MM.1S (cell line): ENCODE data around the gene SCMH1.

ENCODE experiments used
- DNase-seq: peaks from one replicate; pipeline ENCODE4 v3.0.0-alpha.2; 2015
- H2AFZ ChIP-seq: fragments of 300-600 bp; sonication (generic); 2 replicates; pipeline ENCODE4 v1.6.0; 2016; ENCODE audit warnings: antibody characterized with exemption, low read length
- H3F3A ChIP-seq: fragments of 300-600 bp; sonication (generic); 2 replicates; pipeline ENCODE4 v1.6.1; 2016; ENCODE audit warnings: mild to moderate bottlenecking, antibody characterized with exemption, low read length, moderate library complexity, mixed read lengths; ENCODE audit not compliant: insufficient read depth
- H3K27ac ChIP-seq: fragments of 300-600 bp; sonication (generic); 2 replicates; pipeline ENCODE4 v1.5.1; 2016; ENCODE audit warnings: mild to moderate bottlenecking, low read length
- H3K27me3 ChIP-seq: fragments of 300-600 bp; sonication (generic); replicated peaks from 2 replicates; pipeline ENCODE4 v1.6.0; 2016; ENCODE audit warnings: low read length; ENCODE audit not compliant: insufficient read depth
- H3K36me3 ChIP-seq: fragments of 300-600 bp; sonication (generic); replicated peaks from 2 replicates; pipeline ENCODE4 v1.6.1; 2016; ENCODE audit warnings: mild to moderate bottlenecking, low read length, mixed read lengths; ENCODE audit not compliant: insufficient read depth
- H3K4me1 ChIP-seq: fragments of 300-600 bp; sonication (generic); 2 replicates; pipeline ENCODE4 v1.6.1; 2016; ENCODE audit warnings: low read length, mixed read lengths
- H3K4me2 ChIP-seq: fragments of 300-600 bp; sonication (generic); 2 replicates; pipeline ENCODE4 v1.6.0; 2016; ENCODE audit warnings: low read depth, low read length
- H3K4me3 ChIP-seq: fragments of 300-600 bp; sonication (generic); 2 replicates; pipeline ENCODE4 v1.5.1; 2016; ENCODE audit warnings: low read length, mixed read lengths
- H3K79me2 ChIP-seq: fragments of 300-600 bp; sonication (generic); 2 replicates; pipeline ENCODE4 v1.6.1; 2016; ENCODE audit warnings: mixed run types, low read length, mixed read lengths
- H3K9ac ChIP-seq: fragments of 300-600 bp; sonication (generic); 2 replicates; pipeline ENCODE4 v1.6.1; 2016; ENCODE audit warnings: low read length, mixed read lengths
- H3K9me2 ChIP-seq: fragments of 300-600 bp; sonication (generic); replicated peaks from 2 replicates; pipeline ENCODE4 v1.6.1; 2016; ENCODE audit warnings: mild to moderate bottlenecking, low read length, mixed read lengths; ENCODE audit not compliant: insufficient read depth
- H3K9me3 ChIP-seq: fragments of 300-600 bp; sonication (generic); replicated peaks from 2 replicates; pipeline ENCODE4 v1.6.1; 2016; ENCODE audit warnings: mild to moderate bottlenecking, low read length, mixed read lengths; ENCODE audit not compliant: insufficient read depth
- H4K20me1 ChIP-seq: fragments of 300-600 bp; sonication (generic); 2 replicates; pipeline ENCODE4 v1.6.1; 2016; ENCODE audit warnings: mild to moderate bottlenecking, low read length, moderate library complexity, mixed read lengths; ENCODE audit not compliant: insufficient read depth
- EZH2 ChIP-seq: fragments of 300-600 bp; sonication (generic); optimal IDR thresholded peaks from 2 replicates; pipeline ENCODE3; 2017; ENCODE audit warnings: low read depth, mild to moderate bottlenecking, antibody characterized with exemption, low read length, mixed read lengths
- EZH2phosphoT487 ChIP-seq: fragments of 300-600 bp; sonication (generic); IDR thresholded peaks from 2 replicates; pipeline ENCODE4 v1.6.1; 2018; ENCODE audit warnings: antibody characterized with exemption, low read length
- TF ChIP-seq, protein P1 (sequence below): fragments of 300-600 bp; sonication (generic); IDR thresholded peaks from 2 replicates; pipeline ENCODE4 v1.5.1; 2016; ENCODE audit warnings: antibody characterized with exemption, low read length, mixed read lengths

Gene SCMH1

GRCh38 chr1:41010345-41010744, 231.8 kb downstream of the SCMH1 start:
- H2AFZ ChIP-seq = no peak overlapping the region
- H3K36me3 ChIP-seq = peaks cover 36% of the 10 kb centered on the region
- H3K27me3 ChIP-seq = no peaks in the 10 kb centered on the region
- no peak overlapping the region for H3K27ac ChIP-seq
- no peaks in the 10 kb centered on the region for H3K9me2 ChIP-seq
- no peaks in the 10 kb centered on the region for H4K20me1 ChIP-seq
- no peaks in the 10 kb centered on the region for H3F3A ChIP-seq
- TF ChIP-seq EZH2 = no peak
- TF ChIP-seq, protein P1, sequence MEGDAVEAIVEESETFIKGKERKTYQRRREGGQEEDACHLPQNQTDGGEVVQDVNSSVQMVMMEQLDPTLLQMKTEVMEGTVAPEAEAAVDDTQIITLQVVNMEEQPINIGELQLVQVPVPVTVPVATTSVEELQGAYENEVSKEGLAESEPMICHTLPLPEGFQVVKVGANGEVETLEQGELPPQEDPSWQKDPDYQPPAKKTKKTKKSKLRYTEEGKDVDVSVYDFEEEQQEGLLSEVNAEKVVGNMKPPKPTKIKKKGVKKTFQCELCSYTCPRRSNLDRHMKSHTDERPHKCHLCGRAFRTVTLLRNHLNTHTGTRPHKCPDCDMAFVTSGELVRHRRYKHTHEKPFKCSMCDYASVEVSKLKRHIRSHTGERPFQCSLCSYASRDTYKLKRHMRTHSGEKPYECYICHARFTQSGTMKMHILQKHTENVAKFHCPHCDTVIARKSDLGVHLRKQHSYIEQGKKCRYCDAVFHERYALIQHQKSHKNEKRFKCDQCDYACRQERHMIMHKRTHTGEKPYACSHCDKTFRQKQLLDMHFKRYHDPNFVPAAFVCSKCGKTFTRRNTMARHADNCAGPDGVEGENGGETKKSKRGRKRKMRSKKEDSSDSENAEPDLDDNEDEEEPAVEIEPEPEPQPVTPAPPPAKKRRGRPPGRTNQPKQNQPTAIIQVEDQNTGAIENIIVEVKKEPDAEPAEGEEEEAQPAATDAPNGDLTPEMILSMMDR = no peak
- TF ChIP-seq EZH2phosphoT487 = no peak
- H3K4me1 ChIP-seq = no peaks in the 10 kb centered on the region
- no peak overlapping the region for H3K9ac ChIP-seq
- no peaks in the 10 kb centered on the region for H3K9me3 ChIP-seq
- no peak for DNase-seq
- no peak overlapping the region for H3K4me2 ChIP-seq
- no peak overlapping the region for H3K4me3 ChIP-seq
- H3K79me2 ChIP-seq = 0 out of 2 replicates have a peak, but pooled peaks cover 9% of the 10 kb centered on the region

GRCh38 chr1:41009466-41009865, 232.6 kb downstream of the SCMH1 start:
- H3K4me2 ChIP-seq = no peak overlapping the region
- no peak for DNase-seq

GRCh38 chr1:41006942-41007865, 234.9 kb downstream of the SCMH1 start:
- H4K20me1 ChIP-seq = no peaks in the 10 kb centered on the region
- peaks cover 4% of the 10 kb centered on the region; the same call in 1 of the 2 replicates for H3F3A ChIP-seq
- no peaks in the 10 kb centered on the region for H3K9me3 ChIP-seq
- no peak overlapping the region for H3K4me3 ChIP-seq
- no peak for DNase-seq
- H3K27ac ChIP-seq = no peak overlapping the region
- H3K4me2 ChIP-seq = no peak overlapping the region
- H2AFZ ChIP-seq = no peak overlapping the region
- no peak overlapping the region for H3K9ac ChIP-seq
- no peak for TF ChIP-seq EZH2
- no peak for TF ChIP-seq EZH2phosphoT487
- TF ChIP-seq, protein P1 = no peak
- peaks cover 10% of the 10 kb centered on the region for H3K4me1 ChIP-seq
- H3K9me2 ChIP-seq = no peaks in the 10 kb centered on the region
- H3K36me3 ChIP-seq = peaks cover 45% of the 10 kb centered on the region
- peaks cover 18% of the 10 kb centered on the region for H3K79me2 ChIP-seq
- no peaks in the 10 kb centered on the region for H3K27me3 ChIP-seq

More at GRCh38 chr1:41009466-41009865, 232.6 kb downstream of the SCMH1 start:
- H2AFZ ChIP-seq = no peak overlapping the region
- no peaks in the 10 kb centered on the region for H3K9me2 ChIP-seq
- no peaks in the 10 kb centered on the region for H4K20me1 ChIP-seq
- peaks cover 36% of the 10 kb centered on the region for H3K36me3 ChIP-seq
- TF ChIP-seq EZH2 (no peak), EZH2phosphoT487 (no peak)
- TF ChIP-seq, protein P1 = no peak
- no peak overlapping the region for H3K9ac ChIP-seq
- H3F3A ChIP-seq = no peaks in the 10 kb centered on the region
- H3K4me3 ChIP-seq = no peak overlapping the region
- peaks cover 10% of the 10 kb centered on the region for H3K79me2 ChIP-seq
- H3K27me3 ChIP-seq = no peaks in the 10 kb centered on the region
- no peak overlapping the region for H3K27ac ChIP-seq
- H3K9me3 ChIP-seq = no peaks in the 10 kb centered on the region
- H3K4me1 ChIP-seq = no peaks in the 10 kb centered on the region
